OCI-LY3 (cell line): Measurements from ENCODE around the gene MPO.

Source experiments
- EZH2phosphoT487 ChIP-seq: fragments of 200-600 bp; shearing (Covaris generic); IDR thresholded peaks from 2 replicates; pipeline ENCODE4 v1.6.1; 2018; ENCODE audit warnings: antibody characterized with exemption, mixed run types, low read depth
- TF ChIP-seq, protein P1 (sequence below): fragments of 200-600, 300-600 bp; sonication (generic); IDR thresholded peaks from 2 replicates; pipeline ENCODE4 v1.5.1; 2014; ENCODE audit warnings: antibody characterized with exemption, low read length, low read depth

- TF ChIP-seq EZH2phosphoT487 = no peak
- TF ChIP-seq, protein P1, sequence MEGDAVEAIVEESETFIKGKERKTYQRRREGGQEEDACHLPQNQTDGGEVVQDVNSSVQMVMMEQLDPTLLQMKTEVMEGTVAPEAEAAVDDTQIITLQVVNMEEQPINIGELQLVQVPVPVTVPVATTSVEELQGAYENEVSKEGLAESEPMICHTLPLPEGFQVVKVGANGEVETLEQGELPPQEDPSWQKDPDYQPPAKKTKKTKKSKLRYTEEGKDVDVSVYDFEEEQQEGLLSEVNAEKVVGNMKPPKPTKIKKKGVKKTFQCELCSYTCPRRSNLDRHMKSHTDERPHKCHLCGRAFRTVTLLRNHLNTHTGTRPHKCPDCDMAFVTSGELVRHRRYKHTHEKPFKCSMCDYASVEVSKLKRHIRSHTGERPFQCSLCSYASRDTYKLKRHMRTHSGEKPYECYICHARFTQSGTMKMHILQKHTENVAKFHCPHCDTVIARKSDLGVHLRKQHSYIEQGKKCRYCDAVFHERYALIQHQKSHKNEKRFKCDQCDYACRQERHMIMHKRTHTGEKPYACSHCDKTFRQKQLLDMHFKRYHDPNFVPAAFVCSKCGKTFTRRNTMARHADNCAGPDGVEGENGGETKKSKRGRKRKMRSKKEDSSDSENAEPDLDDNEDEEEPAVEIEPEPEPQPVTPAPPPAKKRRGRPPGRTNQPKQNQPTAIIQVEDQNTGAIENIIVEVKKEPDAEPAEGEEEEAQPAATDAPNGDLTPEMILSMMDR = no peak
Measured at GRCh38 chr17:58273453-58274104, 7.2 kb downstream of the MPO start.
